ENCODE measurements around the gene DNAJC21.

DNAJC21 gene

DNA sequence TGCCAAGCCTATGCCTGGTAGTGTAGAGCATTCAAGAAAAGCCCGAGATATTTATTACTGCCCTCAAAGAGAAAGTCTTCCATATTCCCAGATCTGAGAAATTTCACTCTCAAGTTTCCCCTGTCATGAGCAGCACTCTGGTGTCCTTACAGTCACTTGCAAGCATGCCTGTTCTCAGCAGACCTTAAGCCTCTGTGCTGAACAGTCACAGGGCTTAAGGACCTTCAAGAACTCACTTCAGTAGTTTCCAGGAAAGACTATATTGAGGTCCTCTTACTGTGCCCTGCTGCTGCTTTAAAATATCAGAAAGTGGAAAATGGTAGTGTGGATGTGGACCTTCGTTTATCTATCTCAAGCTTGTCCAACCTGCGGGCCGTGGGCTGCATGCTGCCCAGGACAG lies 53.5 kb downstream of the DNAJC21 start:
- TF ChIP-seq ZFX (IDR thresholded peaks at IDR 0.05; ENCODE audit: borderline replicate concordance): no peak
- TF ChIP-seq, protein P1, sequence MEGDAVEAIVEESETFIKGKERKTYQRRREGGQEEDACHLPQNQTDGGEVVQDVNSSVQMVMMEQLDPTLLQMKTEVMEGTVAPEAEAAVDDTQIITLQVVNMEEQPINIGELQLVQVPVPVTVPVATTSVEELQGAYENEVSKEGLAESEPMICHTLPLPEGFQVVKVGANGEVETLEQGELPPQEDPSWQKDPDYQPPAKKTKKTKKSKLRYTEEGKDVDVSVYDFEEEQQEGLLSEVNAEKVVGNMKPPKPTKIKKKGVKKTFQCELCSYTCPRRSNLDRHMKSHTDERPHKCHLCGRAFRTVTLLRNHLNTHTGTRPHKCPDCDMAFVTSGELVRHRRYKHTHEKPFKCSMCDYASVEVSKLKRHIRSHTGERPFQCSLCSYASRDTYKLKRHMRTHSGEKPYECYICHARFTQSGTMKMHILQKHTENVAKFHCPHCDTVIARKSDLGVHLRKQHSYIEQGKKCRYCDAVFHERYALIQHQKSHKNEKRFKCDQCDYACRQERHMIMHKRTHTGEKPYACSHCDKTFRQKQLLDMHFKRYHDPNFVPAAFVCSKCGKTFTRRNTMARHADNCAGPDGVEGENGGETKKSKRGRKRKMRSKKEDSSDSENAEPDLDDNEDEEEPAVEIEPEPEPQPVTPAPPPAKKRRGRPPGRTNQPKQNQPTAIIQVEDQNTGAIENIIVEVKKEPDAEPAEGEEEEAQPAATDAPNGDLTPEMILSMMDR (IDR thresholded peaks at IDR 0.05): no peak
- no peak overlapping the region for H3K27ac ChIP-seq

DNA sequence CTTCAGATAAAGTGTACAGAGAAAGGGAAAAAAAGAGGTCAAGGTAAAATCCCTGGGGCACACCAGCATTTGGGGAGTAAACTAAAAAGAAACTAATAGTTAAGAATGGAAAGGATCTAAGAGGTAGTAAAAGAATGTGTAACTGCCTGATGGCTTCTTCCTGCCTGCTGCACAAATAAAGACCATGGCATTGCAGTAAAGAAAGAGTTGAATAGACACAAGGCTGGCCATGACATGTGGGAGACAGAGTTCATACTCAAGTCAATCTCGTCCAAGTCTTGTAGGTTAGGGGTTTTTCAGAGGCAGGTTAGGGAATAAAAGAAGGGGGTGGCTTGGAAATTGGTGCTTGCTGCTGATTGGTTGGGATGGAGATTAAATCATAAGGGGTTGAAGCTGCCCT lies 57.6 kb downstream of the DNAJC21 start:
- no peak overlapping the region for H3K27ac ChIP-seq
- TF ChIP-seq ZFX (IDR thresholded peaks at IDR 0.05; ENCODE audit: borderline replicate concordance): no peak
- TF ChIP-seq, protein P1 (IDR thresholded peaks at IDR 0.05): no peak

DNA sequence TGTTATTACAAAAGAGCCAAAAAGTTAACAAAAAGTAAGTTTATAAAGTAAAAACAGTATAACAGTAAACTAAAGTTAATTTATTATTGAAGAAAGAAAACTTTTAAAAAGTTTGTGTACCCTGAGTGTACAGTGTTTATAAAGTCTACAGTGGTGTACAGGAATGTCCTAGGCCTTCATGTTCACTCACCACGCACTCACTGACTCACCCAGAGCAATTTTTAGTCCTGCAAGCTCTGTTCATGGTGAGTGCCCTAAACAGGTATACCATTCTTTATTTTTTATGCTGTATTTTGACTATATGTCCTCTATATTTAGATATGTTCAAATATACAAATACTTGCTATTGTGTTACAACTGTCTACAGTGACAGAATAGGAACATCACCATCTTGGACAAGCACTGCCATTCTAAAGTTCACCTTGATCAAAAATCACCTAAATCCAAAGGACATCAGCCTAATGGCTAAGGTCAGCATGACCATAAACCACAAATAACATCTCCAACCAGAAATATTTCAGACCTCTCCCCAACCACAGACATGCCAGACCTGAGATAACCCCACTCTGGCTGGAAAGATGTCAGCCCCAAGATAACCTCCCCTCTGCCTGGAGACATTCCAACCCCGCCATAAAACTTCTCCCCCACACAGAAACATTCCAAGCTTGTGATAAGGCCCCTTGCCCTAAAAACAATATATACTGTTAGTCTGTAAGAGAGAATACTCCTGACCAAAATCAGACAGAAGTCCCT lies 62.3 kb downstream of the DNAJC21 start:
- H3K27ac ChIP-seq: no peak overlapping the region
- TF ChIP-seq, protein P1 (IDR thresholded peaks at IDR 0.05): no peak
- no peak for TF ChIP-seq ZFX (IDR thresholded peaks at IDR 0.05; ENCODE audit: borderline replicate concordance)

DNA sequence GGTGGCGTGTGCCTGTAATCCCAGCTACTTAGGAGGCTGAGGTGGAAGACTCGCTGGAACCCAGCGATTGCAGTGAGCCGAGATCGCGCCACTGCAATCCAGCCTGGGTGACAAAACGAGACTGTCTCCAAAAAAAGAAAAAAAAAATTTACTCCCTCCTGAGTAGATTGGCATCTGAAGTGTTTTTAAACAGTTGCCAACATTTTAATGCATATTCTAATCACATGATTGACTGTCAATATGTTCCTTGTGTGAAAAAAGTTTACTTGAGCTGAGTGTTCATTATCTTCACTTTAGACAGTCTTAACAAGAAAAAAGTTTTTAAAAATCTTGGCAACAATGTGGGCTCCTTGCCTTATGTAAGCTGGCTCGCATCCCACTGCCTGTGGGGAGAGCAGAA lies 64.6 kb downstream of the DNAJC21 start:
- no peak for TF ChIP-seq ZFX (IDR thresholded peaks at IDR 0.05; ENCODE audit: borderline replicate concordance)
- TF ChIP-seq, protein P1 (IDR thresholded peaks at IDR 0.05): no peak
- H3K27ac ChIP-seq: no peak overlapping the region

DNA sequence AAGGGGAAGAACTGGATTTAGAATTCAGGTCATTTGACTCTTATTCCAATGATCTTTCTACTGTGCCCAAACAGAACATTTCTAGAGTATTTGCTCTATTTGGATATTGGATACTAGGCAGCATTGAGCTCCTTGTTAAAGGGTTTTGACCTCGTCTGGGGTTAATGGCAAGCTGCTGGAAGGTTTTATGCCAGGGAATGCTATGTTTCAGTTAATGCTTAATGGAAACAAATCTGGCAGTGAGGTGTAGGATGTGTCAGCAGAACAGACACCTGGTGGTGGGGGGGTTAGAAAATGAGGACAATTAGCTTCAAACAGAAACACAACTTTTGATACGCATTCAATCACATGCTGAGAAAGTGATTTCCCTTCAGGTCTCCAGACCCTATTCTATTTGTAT lies 66.9 kb downstream of the DNAJC21 start:
- H3K27ac ChIP-seq: no peak overlapping the region
- TF ChIP-seq, protein P1 (IDR thresholded peaks at IDR 0.05): no peak
- no peak for TF ChIP-seq ZFX (IDR thresholded peaks at IDR 0.05; ENCODE audit: borderline replicate concordance)

DNA sequence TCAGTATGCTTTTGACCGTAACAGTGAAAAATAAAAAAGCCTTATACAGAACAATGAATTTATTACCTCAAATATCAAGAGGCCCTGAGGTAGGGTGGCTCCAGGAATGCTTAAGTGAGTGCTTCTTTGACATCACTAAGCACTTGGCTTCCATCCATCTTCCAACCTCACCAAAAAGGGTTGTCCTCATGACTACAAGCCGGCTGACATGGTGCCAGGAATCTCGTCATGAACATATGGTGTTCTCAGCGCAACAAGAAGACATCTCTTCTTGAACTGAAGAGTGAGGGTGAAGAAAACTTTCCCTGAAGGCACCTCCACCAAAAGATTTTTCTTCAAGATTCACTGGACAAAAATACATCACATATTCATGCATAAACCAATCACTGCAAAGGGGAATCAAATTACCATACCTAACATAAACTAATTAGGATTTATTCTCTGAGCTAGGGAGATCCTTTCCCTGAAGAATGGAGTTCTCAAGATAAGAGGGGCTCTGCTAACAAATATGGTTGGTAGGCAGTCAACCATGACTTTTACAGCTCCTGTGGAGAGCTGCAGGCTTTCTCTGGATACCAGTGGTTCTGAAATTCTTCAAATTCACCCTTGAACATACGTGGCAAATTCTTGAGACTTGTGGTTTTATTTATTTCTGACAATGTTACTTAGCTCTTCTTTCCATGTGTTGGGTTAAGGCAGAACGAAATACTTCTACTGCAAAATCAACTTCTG lies 68.9 kb downstream of the DNAJC21 start:
- TF ChIP-seq, protein P1 (IDR thresholded peaks at IDR 0.05): no peak
- TF ChIP-seq ZFX (IDR thresholded peaks at IDR 0.05; ENCODE audit: borderline replicate concordance): no peak
- H3K27ac ChIP-seq: no peak overlapping the region

DNA sequence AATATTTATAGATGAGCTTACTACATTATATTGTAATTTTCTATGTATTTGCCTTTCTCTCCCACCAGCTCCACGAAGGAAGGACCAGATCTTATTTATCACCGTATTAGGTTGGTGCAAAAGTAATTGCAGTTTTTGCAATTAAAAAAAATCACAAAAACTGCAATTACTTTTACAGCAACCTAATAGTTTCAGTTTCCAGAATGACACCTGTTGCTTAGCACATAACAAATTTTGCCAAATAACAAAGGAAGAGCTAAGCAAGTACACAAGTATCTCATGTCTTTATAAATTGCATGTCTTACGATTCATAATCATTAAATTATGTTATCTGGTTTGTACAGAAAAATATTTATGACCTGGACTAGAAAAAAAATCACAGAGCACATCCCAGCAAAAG lies 72.5 kb downstream of the DNAJC21 start:
- H3K27ac ChIP-seq: no peak overlapping the region
- TF ChIP-seq, protein P1 (IDR thresholded peaks at IDR 0.05): no peak
- TF ChIP-seq ZFX (IDR thresholded peaks at IDR 0.05; ENCODE audit: borderline replicate concordance): no peak
